ENCODE results near the gene TAF5L. TPM values are rescaled to one million over a fixed set of nuclear protein-coding genes. Genes with fewer than 3 reads are reported as not detected.

TAF5L gene
- total and polyA plus RNA-seq, 10 of the 15 experiments (the other 5 are each of a cell fraction or from before 2014, with no cell fraction given) = 1.1 to 26.2 (median 19.1) TPM

GRCh38 chr1:229675396-229675795 is 49.5 kb upstream of the TAF5L start:
- no peak overlapping the region for H3K4me2 ChIP-seq (ENCODE audit: control insufficient read depth, insufficient read depth)
- no peak overlapping the region for H2AFZ ChIP-seq (ENCODE audit: control insufficient read depth, low read depth, low read length)
- H3K4me1 ChIP-seq (ENCODE audit: control insufficient read depth, insufficient read depth, low read length) = no peaks in the 10 kb centered on the region
- CTCF ChIA-PET = interaction anchor here (0.7 to 1.7 kb wide), 3 partner anchors 11 to 629 kb away, joined by 3 to 4 read pairs (median 3); no protein-coding TSS in a partner anchor
- no TSS peak for BruUV-seq (replicated peaks)
- H3K36me3 ChIP-seq (ENCODE audit: control insufficient read depth in 2 of 2, insufficient read depth in 2 of 2, low read length in 1 of 2) = no peaks in the 10 kb centered on the region
- in situ Hi-C loops (cut with MboI) (no loop called here), intact Hi-C loops (cut with micrococcal nuclease; ENCODE audit: unreplicated experiment) (no loop called here)
- SMC1A ChIA-PET (ENCODE audit: uncharacterized antibody, unreplicated experiment) = interaction anchor here (0.7 to 1.2 kb wide), 4 partner anchors 11 to 26 kb away, joined by 3 to 5 read pairs (median 4); no protein-coding TSS in a partner anchor
- H3K4me3 ChIP-seq = no peak overlapping the region
- no peak for ATAC-seq
- POLR2A ChIA-PET = no interaction called here
- no peak for FAIRE-seq
- no peaks in the 10 kb centered on the region for H4K20me1 ChIP-seq (ENCODE audit: control insufficient read depth, insufficient read depth)
- RAD21 ChIA-PET (ENCODE audit: unreplicated experiment) = no interaction called here
- no peaks in the 10 kb centered on the region for H3K27me3 ChIP-seq (replicated peaks in 1 of 2; ENCODE audit: control insufficient read depth in 2 of 2, insufficient read depth in 2 of 2, low read length in 1 of 2)
- DNase-seq (ENCODE audit: low read depth, low spot score) = no peak
- no peaks in the 10 kb centered on the region for H3K9me3 ChIP-seq (replicated peaks; ENCODE audit: control insufficient read depth, insufficient read depth, low read length)
- H3K9ac ChIP-seq (ENCODE audit: control insufficient read depth, insufficient read depth, low read length) = no peak overlapping the region
- no peaks in the 10 kb centered on the region for H3K79me2 ChIP-seq (ENCODE audit: control insufficient read depth, insufficient read depth, low read length)
- H3K27ac ChIP-seq (ENCODE audit: control insufficient read depth, insufficient read depth) = no peak overlapping the region
- TF ChIP-seq MEF2A (IDR thresholded peaks at IDR 0.05; ENCODE audit: insufficient read depth, low read depth, low read length) (no peak), MTA3 (IDR thresholded peaks at IDR 0.05; ENCODE audit: borderline replicate concordance, low read length) (no peak), PAX8 (IDR thresholded peaks at IDR 0.05) (no peak), TBL1XR1 (IDR thresholded peaks at IDR 0.05; ENCODE audit: low read depth, low read length) (no peak), E2F4 (IDR thresholded peaks at IDR 0.05; ENCODE audit: low read depth, low read length) (no peak), USF2 (IDR thresholded peaks at IDR 0.05; ENCODE audit: borderline replicate concordance, low read depth, low read length) (no peak), ASH2L (IDR thresholded peaks at IDR 0.05; ENCODE audit: borderline replicate concordance, low read depth) (no peak), REST (IDR thresholded peaks at IDR 0.05; ENCODE audit: low read depth, low read length) (no peak), RUNX3 (IDR thresholded peaks at IDR 0.05; ENCODE audit: low read length) (no peak), DPF2 (IDR thresholded peaks at IDR 0.05) (no peak), YY1 (IDR thresholded peaks at IDR 0.05; ENCODE audit: low read depth, low read length) (no peak), CHD2 (IDR thresholded peaks at IDR 0.05; ENCODE audit: borderline replicate concordance, low read depth, low read length) (no peak), ZNF384 (IDR thresholded peaks at IDR 0.05; ENCODE audit: borderline replicate concordance, low read depth, low read length) (no peak), FOXM1 (IDR thresholded peaks at IDR 0.05; ENCODE audit: low read depth, low read length) (no peak), BHLHE40 (IDR thresholded peaks at IDR 0.05; ENCODE audit: borderline replicate concordance in 1 of 2, low read depth in 2 of 2, low read length in 1 of 2) (no peak)
- TF ChIP-seq, protein P1, sequence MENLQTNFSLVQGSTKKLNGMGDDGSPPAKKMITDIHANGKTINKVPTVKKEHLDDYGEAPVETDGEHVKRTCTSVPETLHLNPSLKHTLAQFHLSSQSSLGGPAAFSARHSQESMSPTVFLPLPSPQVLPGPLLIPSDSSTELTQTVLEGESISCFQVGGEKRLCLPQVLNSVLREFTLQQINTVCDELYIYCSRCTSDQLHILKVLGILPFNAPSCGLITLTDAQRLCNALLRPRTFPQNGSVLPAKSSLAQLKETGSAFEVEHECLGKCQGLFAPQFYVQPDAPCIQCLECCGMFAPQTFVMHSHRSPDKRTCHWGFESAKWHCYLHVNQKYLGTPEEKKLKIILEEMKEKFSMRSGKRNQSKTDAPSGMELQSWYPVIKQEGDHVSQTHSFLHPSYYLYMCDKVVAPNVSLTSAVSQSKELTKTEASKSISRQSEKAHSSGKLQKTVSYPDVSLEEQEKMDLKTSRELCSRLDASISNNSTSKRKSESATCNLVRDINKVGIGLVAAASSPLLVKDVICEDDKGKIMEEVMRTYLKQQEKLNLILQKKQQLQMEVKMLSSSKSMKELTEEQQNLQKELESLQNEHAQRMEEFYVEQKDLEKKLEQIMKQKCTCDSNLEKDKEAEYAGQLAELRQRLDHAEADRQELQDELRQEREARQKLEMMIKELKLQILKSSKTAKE (IDR thresholded peaks at IDR 0.05; ENCODE audit: low read depth, poor library complexity, severe bottlenecking) = no peak
- TF ChIP-seq, protein P2, sequence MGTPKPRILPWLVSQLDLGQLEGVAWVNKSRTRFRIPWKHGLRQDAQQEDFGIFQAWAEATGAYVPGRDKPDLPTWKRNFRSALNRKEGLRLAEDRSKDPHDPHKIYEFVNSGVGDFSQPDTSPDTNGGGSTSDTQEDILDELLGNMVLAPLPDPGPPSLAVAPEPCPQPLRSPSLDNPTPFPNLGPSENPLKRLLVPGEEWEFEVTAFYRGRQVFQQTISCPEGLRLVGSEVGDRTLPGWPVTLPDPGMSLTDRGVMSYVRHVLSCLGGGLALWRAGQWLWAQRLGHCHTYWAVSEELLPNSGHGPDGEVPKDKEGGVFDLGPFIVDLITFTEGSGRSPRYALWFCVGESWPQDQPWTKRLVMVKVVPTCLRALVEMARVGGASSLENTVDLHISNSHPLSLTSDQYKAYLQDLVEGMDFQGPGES (IDR thresholded peaks at IDR 0.05) = no peak

All from GM12878 (cell line).